Measurements from ENCODE around the gene CST9. TPM values are rescaled to one million over a fixed set of nuclear protein-coding genes. Genes with fewer than 3 reads are reported as not detected.

CST9 gene
- total RNA-seq, 4 donors from 2014 or later = not detected

DNA sequence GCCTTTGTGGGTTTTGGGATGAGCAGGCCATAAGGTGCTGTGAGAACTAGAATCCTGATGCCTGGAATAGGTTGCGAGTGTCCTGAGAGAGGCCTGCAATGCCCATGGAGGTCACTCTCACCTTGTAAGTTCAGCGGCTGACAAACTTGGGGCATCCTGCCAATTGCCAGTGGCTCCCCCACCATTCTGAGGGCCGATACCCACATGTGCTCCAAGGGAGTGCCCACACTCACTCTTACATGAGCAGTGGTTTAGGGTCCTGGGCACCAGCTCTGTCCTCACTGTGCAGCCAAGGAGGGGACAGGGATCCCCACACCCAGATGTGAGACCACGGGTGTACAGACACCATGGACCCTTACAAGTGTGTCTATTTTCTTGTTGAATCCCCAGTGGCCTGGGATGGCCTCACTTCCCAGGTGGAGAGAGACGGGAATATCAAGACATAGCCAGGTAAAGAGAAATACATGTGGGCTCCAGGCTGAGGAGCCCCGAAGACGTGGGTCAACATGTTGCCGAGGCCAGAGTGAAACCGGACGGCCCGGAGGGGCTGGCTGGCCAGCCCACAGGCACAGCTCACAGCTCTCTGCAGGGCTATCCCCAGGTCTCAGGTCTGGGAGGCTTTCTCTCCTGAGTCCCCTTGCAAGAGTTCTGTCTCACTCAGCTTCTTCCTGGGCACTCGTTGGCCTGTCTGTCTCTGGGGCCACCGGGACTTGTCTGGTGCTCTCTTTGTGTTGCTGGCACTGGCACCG is 2.0 kb upstream of the CST9 start:
- peak overlapping the region in 3 of 4 donors; percentile 18 to 48 (median 43) for H3K27ac ChIP-seq
- 85% methylated on average over 4 of the region's 14 CpGs; no CpG with 5 or more reads in 1 of the 2 donors for WGBS, 2 donors (ENCODE audit: low coverage in 1 of 2)
- peaks cover 0 to 34% (median 5%) of the 10 kb centered on the region in 3 donors for H3K4me1 ChIP-seq
- no peaks in the 10 kb centered on the region for H3K27me3 ChIP-seq
- no peak overlapping the region for H3K4me3 ChIP-seq
- no peak for TF ChIP-seq POLR2A (IDR thresholded peaks at IDR 0.05)
- TF ChIP-seq EP300 (IDR thresholded peaks at IDR 0.05) = no peak
- no peak for TF ChIP-seq POLR2AphosphoS5 (IDR thresholded peaks at IDR 0.05)
- TF ChIP-seq, protein P1, sequence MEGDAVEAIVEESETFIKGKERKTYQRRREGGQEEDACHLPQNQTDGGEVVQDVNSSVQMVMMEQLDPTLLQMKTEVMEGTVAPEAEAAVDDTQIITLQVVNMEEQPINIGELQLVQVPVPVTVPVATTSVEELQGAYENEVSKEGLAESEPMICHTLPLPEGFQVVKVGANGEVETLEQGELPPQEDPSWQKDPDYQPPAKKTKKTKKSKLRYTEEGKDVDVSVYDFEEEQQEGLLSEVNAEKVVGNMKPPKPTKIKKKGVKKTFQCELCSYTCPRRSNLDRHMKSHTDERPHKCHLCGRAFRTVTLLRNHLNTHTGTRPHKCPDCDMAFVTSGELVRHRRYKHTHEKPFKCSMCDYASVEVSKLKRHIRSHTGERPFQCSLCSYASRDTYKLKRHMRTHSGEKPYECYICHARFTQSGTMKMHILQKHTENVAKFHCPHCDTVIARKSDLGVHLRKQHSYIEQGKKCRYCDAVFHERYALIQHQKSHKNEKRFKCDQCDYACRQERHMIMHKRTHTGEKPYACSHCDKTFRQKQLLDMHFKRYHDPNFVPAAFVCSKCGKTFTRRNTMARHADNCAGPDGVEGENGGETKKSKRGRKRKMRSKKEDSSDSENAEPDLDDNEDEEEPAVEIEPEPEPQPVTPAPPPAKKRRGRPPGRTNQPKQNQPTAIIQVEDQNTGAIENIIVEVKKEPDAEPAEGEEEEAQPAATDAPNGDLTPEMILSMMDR (IDR thresholded peaks at IDR 0.05) = no peak
- ATAC-seq = no peak
- H3K9me3 ChIP-seq = no peaks in the 10 kb centered on the region
- no peaks in the 10 kb centered on the region for H3K36me3 ChIP-seq

DNA sequence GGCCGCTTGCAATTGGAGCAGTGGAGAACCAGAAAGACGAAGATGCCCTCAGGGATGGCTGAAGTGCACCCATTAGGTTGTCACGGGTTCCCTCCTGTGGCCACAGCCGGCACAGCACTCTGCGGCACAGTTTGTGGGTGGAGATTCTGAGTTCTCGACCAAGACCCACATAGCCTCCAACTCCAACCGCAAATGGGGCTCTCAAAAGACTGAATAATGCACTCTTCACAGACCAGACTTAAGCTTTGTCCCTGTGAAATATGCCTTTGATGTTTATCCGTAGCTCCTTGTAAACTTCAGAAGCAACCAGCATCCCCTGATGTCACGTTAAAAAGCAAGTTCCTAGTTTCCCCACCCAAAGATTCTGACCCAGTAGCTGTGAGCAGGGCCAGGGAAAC is 934 bp upstream of the CST9 start:
- H3K36me3 ChIP-seq = no peaks in the 10 kb centered on the region
- peak; percentile 87 for ATAC-seq
- TF ChIP-seq POLR2A (IDR thresholded peaks at IDR 0.05) (no peak), POLR2AphosphoS5 (IDR thresholded peaks at IDR 0.05) (peak; percentile 22)
- TF ChIP-seq, protein P1 (IDR thresholded peaks at IDR 0.05) = peak; percentile 66 to 95 (median 89)
- H3K9me3 ChIP-seq = no peaks in the 10 kb centered on the region
- H3K4me1 ChIP-seq = peaks cover 0 to 33% (median 3%) of the 10 kb centered on the region in 3 donors
- WGBS, 2 donors (ENCODE audit: low coverage in 1 of 2) = 0 to 42% methylated on average over 1 to 2 of the region's 9 CpGs
- no peak overlapping the region for H3K4me3 ChIP-seq
- H3K27me3 ChIP-seq = no peaks in the 10 kb centered on the region
- H3K27ac ChIP-seq = peak overlapping the region in 3 of 4 donors; percentile 2 to 25 (median 12)

DNA sequence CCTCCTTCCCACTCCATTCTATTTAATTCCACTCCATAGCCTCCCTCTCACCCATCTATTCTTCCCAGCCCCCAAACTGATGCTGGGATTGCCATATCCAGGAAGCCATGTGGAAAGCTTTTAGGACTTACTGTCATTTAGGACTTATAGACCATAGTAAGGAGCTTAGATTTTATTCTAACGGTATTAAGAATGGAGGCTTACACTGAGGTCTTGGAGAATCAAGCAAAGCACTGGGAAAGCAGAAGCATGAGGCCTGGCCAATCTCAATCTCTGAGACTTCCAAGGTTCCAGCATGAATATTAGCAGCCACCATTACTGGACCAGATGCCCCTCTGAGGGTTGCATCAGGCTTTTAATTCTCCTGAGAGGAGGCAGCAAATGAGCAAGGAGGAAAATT is 1.4 kb downstream of the CST9 start:
- Histone ChIP-seq H3K27ac (no peak overlapping the region), H3K4me3 (no peak overlapping the region), H3K4me1 (peaks cover 0 to 48% (median 3%) of the 10 kb centered on the region in 3 donors), H3K36me3 (no peaks in the 10 kb centered on the region), H3K27me3 (no peaks in the 10 kb centered on the region), H3K9me3 (no peaks in the 10 kb centered on the region)
- TF ChIP-seq EP300 (IDR thresholded peaks at IDR 0.05) (no peak), POLR2A (IDR thresholded peaks at IDR 0.05) (no peak), POLR2AphosphoS5 (IDR thresholded peaks at IDR 0.05) (no peak)
- TF ChIP-seq, protein P1 (IDR thresholded peaks at IDR 0.05) = no peak
- ATAC-seq = no peak
- 20 to 67% methylated on average over 1 of the region's 1 CpG for WGBS, 2 donors (ENCODE audit: low coverage in 1 of 2)

DNA sequence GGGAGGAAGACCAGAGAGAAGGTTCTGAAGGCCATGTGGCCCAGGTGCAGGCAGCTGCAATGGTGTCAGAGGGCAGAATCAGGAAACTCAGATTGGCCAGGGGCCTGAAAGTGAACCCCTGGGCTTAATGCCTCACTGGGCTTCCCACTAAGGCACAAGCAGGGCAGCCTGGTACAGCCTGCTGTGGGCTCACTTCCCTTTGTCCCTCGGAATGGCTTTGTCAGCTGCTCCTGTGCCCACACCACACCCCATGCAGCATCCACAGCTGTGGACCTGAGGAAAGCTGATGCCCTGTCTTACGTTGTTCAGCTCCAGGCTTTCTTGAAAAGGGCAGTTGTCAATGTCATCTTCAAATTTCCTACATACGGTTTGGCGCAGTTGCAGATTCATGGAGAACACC is 2.4 kb downstream of the CST9 start:
- TF ChIP-seq POLR2AphosphoS5 (IDR thresholded peaks at IDR 0.05) (no peak), POLR2A (IDR thresholded peaks at IDR 0.05) (no peak), EP300 (IDR thresholded peaks at IDR 0.05) (no peak)
- H3K27me3 ChIP-seq = no peaks in the 10 kb centered on the region
- no peak for ATAC-seq
- H3K4me1 ChIP-seq = peaks cover 0 to 48% (median 3%) of the 10 kb centered on the region in 3 donors
- peak overlapping the region in 1 of 4 donors; percentile 41 for H3K27ac ChIP-seq
- no peaks in the 10 kb centered on the region for H3K36me3 ChIP-seq
- no peak overlapping the region for H3K4me3 ChIP-seq
- no peaks in the 10 kb centered on the region for H3K9me3 ChIP-seq
- WGBS, 2 donors (ENCODE audit: low coverage in 1 of 2) = 100% methylated on average over 3 of the region's 4 CpGs; no CpG with 5 or more reads in 1 of the 2 donors

DNA sequence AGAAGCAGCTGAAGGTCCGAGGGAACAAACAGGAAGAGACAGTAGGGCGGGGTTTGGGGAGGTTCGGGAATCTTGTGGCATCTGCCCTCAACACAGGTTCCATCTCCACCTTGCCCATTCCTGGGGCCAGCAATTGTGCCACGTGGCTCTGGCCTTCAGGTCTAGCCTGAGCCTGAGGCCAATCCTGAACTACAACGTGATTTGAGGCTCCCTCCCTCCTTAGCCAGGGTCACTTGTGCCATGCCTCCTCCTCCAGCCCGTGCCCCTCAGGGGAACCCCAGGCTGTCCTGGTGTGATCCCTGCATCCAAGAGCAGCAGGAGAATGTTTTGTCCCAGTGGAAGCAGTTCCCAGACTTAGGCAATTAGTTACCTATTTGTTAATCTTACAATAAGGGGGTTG is 3.0 kb downstream of the CST9 start:
- H3K36me3 ChIP-seq = no peaks in the 10 kb centered on the region
- no peak for TF ChIP-seq POLR2AphosphoS5 (IDR thresholded peaks at IDR 0.05)
- no peak for TF ChIP-seq POLR2A (IDR thresholded peaks at IDR 0.05)
- TF ChIP-seq EP300 (IDR thresholded peaks at IDR 0.05) = no peak
- TF ChIP-seq, protein P1 (IDR thresholded peaks at IDR 0.05) = no peak
- H3K4me3 ChIP-seq = no peak overlapping the region
- WGBS, 2 donors (ENCODE audit: low coverage in 1 of 2) = 80 to 83% methylated on average over 1 of the region's 6 CpGs
- H3K9me3 ChIP-seq = no peaks in the 10 kb centered on the region
- peaks cover 0 to 48% (median 3%) of the 10 kb centered on the region in 3 donors for H3K4me1 ChIP-seq
- no peak for ATAC-seq
- H3K27ac ChIP-seq = peak overlapping the region in 3 of 4 donors; percentile 14 to 23 (median 22)
- H3K27me3 ChIP-seq = no peaks in the 10 kb centered on the region

Measured in gastroesophageal sphincter (tissue), 4 donors.